GM19395 (cell line): Measurements from ENCODE around the gene LPCAT1.
A peak's percentile ranks its signal among the peaks of the same experiment; 100 is the strongest.
"Not testable (repeated sequence)": the region's sequence is repeated elsewhere in the genome, so short reads cannot be mapped to it uniquely, and the experiment has no call there.

Experiments
- ATAC-seq: cut with Tn5 transposase; IDR thresholded peaks from one replicate; pipeline ENCODE4 v1.9.1; 2021; ENCODE audit warnings: mild to moderate bottlenecking, moderate library complexity; ENCODE audit not compliant: unreplicated experiment

Gene LPCAT1

GRCh38 chr5:1541702-1542400 is 18.1 kb upstream of the LPCAT1 start:
- no peak for ATAC-seq

GRCh38 chr5:1540831-1541701 is 17.3 kb upstream of the LPCAT1 start:
- no peak for ATAC-seq

- ATAC-seq, result no peak
Measured at GRCh38 chr5:1540166-1540565, 16.4 kb upstream of the LPCAT1 start.

GRCh38 chr5:1539393-1540161 is 15.8 kb upstream of the LPCAT1 start:
- ATAC-seq, result not testable (repeated sequence)

- ATAC-seq, result no peak
Measured at GRCh38 chr5:1538741-1539392, 15.1 kb upstream of the LPCAT1 start.

DNA sequence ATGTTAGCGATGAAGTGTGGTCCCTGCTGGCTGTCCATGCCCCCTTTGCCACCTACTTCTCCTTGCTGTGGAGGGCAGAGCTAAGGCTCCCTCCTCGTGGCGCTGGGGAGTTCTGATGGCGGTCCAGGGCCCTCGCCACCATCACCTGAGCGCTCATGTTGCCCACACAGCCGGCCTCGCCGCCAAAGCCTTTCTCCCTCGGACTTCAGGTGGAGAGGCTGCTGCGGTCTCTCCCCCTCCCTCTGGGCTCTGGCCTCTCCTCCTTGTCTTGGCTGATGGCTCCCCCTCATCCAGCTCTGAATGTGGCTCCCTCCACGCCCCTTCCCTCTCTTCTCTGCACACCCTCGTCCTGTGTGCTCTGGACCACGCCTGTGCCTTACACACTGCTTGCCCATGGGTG is 14.5 kb upstream of the LPCAT1 start:
- no peak for ATAC-seq

DNA sequence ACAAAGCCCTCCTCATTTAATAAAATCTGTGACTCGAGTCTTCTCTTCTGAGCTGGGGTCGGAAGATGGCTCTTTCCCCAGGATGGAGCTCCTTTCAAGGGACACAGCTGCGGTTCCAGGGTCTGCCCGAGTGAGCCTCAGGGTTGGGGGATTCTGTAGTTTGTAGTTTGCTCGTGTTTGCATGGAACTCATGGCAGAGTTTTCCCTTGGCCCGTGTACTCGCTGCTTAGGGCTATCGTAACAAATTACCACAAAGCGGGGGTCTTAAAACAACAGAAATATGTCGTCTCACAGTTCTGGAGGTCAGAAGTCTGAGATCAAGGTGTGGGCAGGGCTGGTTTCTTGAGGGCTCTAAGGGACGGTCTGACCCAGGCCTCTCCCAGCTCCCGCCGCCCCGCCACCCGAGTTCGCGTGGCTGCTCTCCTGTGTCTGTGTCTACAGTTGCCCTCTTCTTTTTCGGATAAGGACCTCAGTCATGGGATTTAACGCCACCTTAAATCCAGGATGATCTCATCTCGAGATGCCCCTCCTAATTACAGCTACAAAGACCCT is 13.9 kb upstream of the LPCAT1 start:
- no peak for ATAC-seq

DNA sequence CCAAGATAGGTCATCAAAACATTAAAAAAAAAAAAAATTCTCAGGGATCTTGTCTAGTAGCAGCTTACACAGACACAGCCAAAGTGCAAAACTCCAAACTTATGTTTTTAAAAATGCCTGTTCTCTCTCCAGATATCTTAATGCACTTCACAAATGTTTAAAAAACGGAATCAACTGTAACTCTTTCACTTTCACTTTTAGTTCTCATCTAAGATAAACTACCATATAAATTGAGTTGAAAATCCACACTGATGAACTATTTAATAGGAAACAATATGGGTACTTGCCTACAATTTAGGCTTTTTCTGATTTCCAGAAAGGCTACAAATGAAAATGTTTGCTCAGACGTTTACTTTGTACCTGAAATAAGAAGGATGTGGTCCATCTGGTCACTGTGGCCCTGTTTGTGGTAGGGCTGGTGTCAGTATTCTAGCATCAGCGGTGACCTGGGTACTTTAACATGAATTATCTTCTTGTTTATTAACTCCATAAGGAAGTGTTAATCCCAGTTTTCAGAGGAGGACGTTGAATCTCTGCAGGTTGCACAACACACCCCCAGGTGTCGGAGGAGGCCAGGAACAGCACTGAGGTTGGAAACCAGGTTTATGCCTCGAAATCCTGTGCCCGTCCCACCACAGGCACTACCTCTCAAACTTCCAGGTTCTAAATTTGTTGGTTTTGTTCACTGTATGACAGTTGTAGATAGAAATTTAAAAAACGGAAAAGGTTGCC is 13.3 kb upstream of the LPCAT1 start:
- peak; percentile 31 for ATAC-seq

- ATAC-seq, result peak; percentile 95
Measured at GRCh38 chr5:1536322-1536845, 12.6 kb upstream of the LPCAT1 start.

DNA sequence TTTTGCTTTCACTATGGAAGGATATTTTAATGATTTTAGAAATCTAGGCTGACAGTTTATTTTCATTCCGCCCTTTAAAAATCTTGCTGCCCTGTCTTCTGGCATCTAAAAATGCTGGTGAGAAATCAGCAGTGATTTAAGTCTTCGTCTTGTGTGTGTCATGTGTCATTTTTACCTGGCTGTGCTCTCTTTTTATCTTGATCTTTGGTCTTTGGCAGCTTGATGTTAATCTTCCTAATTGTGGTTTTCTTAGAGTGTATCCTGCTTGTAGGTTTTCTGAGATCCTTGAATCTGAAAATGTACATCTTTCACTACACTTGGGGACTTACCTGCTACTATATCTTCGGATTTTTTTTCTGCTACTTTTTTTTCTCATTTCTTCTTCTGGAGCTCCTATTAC is 11.9 kb upstream of the LPCAT1 start:
- no peak for ATAC-seq

DNA sequence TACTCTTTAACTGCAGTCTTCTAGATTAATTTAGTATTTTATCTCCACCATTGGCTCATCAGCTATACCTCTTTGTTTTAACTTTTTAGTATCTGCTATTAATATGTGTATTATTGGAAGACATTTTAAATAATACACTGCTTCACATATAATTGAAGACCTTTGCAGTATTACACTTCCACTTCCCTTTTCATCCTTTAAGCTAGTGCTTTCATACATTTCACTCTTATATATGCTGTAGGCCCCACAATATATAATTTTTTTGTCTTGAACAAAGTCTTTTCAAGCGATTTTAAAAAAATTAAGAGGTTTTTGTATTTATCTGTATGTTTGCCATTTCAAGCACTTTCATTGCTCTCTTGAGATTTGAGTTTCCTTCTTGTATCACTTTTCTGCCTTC is 8.6 kb upstream of the LPCAT1 start:
- ATAC-seq, result no peak

GRCh38 chr5:1529498-1529897 is 5.7 kb upstream of the LPCAT1 start:
- no peak for ATAC-seq

DNA sequence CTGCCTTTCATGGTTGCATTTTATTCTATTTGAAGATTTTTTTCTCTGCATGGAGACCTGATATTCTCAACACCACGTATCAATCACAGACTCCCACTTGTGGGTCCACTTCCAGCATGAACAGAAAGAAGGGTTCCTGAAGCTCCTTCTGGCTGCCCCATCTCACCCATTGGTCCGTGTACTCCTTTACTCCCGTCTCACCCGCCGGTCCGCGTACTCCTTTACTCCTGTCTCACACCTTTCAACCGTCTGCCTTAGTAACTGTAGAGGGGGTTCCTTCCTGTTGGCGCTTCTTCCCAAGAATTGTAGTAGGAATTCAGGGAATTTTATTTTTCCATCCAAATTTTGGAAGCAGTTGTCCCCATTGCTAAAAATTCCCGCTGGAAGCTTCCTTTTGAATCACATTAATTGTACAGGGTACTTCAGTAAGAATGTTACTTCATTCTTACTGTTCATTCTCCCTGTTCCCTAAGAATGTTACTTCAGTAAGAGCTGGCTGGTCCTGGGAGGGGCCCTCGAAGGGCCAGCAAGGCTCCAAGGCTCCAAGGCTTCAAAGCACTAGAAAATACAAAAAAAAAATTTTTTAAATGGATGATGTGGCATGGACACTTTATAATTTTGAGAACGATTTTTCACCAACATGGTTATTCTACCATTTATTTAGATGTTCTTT is 3.9 kb upstream of the LPCAT1 start:
- ATAC-seq, result no peak

DNA sequence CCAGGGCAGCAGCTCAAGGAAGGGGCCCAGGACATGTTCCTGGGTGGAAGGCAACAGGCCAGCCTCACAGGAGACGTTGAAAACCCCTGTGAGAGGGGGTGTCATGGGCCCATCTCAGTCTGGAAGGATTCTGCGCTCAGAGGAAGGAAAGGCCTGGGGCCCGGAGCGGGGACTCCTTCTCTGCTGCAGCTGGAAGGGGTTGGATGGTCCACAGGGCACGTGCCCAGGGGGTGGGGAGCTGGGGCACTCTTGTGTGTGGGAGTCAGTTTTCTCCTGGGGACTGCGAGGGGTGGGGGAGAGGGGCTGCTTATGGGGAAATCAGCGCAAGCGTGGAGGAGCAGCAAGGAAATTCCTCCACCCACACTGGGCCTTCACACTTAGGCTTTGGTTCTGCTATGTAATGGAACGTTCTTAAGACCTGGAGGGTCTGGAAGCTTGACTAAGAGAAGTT is 2.9 kb upstream of the LPCAT1 start:
- ATAC-seq, result no peak

- ATAC-seq, result no peak
Measured at GRCh38 chr5:1526190-1526631, 2.5 kb upstream of the LPCAT1 start.

- no peak for ATAC-seq
Measured at GRCh38 chr5:1525624-1526189, 1.9 kb upstream of the LPCAT1 start.

DNA sequence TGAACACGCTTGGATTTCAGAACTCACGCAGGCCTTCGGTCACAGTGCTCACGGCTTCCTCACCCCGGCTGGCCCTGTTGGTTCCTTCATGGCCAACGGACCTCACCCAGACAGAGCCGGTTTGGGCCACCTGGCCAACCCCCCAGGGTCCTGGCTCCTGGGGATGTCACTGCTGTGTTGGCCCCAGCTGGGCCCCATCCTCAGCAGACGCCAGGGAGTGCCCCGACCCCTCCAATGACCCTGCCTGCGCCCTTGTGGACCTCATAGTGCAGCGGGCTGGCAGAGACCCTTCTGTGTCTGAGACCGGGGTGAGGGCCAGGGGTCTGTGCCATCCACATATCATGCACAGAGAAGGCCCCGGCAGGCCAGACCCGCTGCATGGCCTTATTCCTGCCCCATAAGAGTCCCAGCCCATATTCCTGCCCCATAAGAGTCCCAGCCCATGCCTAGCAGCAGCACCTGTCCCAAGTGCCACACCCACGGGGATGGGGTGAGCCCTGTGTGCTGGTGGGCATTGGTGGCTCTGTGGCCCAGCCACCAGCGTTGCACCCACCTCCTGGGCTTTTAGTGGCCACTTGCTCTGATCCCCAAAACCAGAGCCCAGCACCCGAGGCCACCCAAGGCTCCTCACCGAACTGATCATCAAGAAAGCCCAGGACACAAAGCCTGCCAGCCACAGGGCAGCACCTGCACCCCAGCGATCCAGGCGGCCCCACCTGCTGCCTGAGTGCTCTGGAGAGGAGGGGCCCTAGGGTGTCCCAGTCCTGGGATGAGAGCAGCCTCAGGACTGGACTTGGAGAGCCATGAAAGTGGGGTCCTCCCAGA is 1.3 kb upstream of the LPCAT1 start:
- ATAC-seq, result no peak

GRCh38 chr5:1524481-1524798 is 680 bp upstream of the LPCAT1 start:
- ATAC-seq, result peak; percentile 1
